RWPE1 (cell line): ENCODE measurements around the gene SMIM7.

Source experiments
- CTCF ChIA-PET: fragments of 350-600 bp; sonication (Branson Sonifier 250); formaldehyde crosslinking; extraction: SDS; loops from one replicate; lab custom pipeline; 2021; lab: Yijun Ruan, JAX
- POLR2A ChIA-PET: fragments of 400-600 bp; formaldehyde crosslinking; extraction: SDS; loops from one replicate; lab custom pipeline; 2020; ENCODE audit warnings: antibody characterized with exemption; ENCODE audit not compliant: low non-redundant PET; lab: Yijun Ruan, JAX
- DNase-seq: peaks from one replicate; pipeline ENCODE4 v3.0.0; 2012; ENCODE audit warnings: low spot score
- H3K27ac ChIP-seq: fragments of 450-650 bp; 2 replicates; pipeline ENCODE4 v1.5.1; 2017
- TF ChIP-seq, protein P1 (sequence below): fragments of 450-650 bp; conservative IDR thresholded peaks from 2 replicates; pipeline ENCODE4 v1.5.1; 2017; ENCODE audit warnings: low read depth, mild to moderate bottlenecking

The SMIM7 gene

DNA sequence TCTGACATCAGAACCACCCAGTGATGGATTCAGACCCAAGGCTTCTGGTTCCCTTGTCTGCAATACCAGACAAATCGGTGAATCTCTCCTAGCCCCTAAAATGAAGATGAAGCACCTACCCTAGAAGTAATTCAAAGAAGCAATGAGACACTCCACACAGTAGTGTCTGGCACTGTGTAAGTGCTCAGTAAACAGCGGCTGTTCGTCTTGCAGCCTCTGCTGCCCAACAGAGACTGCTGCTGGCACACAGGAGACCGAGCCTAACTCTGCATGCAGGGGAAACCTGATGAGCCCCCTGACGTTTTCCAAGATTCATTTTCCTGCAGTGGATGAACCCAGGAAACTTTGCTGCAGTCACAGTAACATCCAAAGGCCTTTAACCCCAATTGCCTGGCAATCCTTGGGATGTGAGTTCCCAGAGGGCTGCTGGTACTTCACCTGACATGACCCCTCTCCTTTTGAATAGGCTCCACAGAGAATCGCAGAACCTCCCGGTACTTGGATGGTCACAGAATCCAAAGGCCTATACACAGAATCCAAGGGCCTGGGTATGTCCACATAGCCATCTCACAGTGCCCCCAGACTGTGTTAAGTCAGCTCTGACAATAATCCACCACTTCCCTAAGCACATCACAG is 38.7 kb downstream of the SMIM7 start:
- H3K27ac ChIP-seq, result no peak overlapping the region
- POLR2A ChIA-PET, result no interaction called here
- TF ChIP-seq, protein P1, sequence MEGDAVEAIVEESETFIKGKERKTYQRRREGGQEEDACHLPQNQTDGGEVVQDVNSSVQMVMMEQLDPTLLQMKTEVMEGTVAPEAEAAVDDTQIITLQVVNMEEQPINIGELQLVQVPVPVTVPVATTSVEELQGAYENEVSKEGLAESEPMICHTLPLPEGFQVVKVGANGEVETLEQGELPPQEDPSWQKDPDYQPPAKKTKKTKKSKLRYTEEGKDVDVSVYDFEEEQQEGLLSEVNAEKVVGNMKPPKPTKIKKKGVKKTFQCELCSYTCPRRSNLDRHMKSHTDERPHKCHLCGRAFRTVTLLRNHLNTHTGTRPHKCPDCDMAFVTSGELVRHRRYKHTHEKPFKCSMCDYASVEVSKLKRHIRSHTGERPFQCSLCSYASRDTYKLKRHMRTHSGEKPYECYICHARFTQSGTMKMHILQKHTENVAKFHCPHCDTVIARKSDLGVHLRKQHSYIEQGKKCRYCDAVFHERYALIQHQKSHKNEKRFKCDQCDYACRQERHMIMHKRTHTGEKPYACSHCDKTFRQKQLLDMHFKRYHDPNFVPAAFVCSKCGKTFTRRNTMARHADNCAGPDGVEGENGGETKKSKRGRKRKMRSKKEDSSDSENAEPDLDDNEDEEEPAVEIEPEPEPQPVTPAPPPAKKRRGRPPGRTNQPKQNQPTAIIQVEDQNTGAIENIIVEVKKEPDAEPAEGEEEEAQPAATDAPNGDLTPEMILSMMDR, result no peak
- CTCF ChIA-PET, result no interaction called here
- no peak for DNase-seq

DNA sequence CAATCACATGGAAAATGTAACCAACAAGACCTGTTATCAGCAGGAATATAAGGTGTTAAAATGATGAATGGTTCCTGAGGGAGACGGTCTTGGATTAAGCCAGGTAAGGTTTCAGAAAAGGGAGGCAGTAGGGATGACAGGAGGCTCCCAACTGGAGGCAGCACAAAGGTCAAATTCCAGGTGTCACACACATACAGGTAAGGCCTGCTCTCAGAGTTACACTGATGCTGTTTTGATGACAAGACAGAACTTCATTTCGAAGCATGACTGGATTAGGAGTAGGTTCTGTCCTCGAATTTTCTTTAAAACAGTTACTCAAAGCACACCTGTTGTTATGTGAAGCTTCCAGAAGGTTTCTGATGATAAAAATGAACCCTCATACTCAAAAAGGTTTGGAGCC is 39.4 kb downstream of the SMIM7 start:
- TF ChIP-seq, protein P1, result no peak
- peak overlapping the region; percentile 30 for H3K27ac ChIP-seq
- DNase-seq, result no peak
- ChIA-PET POLR2A (interaction anchor here (0.6 kb wide), 1 partner anchor 11 kb away, joined by 3 read pairs; no protein-coding TSS in a partner anchor), CTCF (interaction anchor here (0.6 kb wide), 1 partner anchor 193 kb away, joined by 3 read pairs; no protein-coding TSS in a partner anchor)

DNA sequence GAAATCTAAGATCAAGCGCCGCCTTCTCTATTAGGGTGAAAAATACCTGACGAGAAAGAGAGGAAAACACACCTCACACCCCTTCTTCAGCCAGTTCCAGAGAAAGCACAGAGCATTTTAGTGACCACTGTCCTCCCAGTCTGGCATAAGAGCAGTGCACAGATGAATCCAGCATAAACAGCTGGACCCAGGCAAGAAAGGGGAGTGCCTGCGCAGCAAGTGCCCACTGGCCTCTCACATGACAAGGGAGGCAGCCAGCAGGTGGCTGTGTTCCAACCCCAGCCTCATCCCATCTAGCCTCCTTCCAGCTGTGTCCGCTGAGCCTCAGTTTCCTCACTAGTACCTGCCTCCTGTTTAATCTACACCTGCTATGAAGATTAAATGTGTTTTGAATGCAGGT is 39.9 kb downstream of the SMIM7 start:
- ChIA-PET POLR2A (interaction anchor here (0.6 kb wide), 1 partner anchor 10 kb away, joined by 3 read pairs; no protein-coding TSS in a partner anchor), CTCF (no interaction called here)
- TF ChIP-seq, protein P1, result no peak
- peak overlapping the region; percentile 30 for H3K27ac ChIP-seq
- DNase-seq, result no peak

DNA sequence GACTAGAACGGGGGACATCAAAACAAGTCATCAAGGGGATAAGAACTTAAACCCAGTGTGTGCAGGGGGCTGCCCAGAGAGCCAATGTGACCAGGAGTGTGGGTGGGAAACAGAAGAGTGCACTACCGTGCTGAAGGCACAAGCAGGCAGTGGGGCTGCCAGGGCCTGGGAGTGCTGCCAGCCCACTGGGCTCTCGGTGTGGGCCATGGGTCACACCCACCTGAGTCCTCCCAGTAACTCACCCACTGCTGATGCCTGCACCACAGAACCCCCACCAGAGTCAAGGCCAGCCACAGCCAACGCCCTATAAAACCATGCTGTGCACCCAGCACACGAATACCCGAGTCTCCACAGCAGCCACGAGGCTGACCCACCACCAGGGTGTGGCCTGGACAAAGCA is 40.5 kb downstream of the SMIM7 start:
- peak overlapping the region; percentile 30 for H3K27ac ChIP-seq
- ChIA-PET CTCF (no interaction called here), POLR2A (interaction anchor here (0.7 kb wide), 1 partner anchor 38 kb away, joined by 3 read pairs; no protein-coding TSS in a partner anchor)
- DNase-seq, result no peak
- TF ChIP-seq, protein P1, result no peak

DNA sequence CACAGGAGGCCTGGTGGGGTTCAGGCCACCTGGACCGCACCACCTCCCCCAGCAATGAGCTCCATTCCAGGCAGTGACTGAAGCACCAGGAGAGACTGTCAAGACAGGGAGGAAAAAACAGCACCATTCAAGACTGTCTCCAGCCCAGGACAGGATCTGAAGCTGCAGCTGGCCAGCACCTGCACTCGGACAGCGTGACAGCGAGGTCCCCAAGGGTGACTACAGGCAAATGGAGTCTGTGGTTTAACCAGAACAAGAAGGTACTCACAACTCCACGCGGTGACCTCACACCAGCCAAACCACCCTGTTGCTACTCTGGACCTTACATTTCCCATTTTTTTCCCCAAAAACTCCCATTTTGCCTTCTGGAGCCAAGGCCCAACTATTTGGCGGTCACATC is 41.7 kb downstream of the SMIM7 start:
- ChIA-PET CTCF (no interaction called here), POLR2A (no interaction called here)
- TF ChIP-seq, protein P1, result no peak
- no peak for DNase-seq
- H3K27ac ChIP-seq, result no peak overlapping the region

DNA sequence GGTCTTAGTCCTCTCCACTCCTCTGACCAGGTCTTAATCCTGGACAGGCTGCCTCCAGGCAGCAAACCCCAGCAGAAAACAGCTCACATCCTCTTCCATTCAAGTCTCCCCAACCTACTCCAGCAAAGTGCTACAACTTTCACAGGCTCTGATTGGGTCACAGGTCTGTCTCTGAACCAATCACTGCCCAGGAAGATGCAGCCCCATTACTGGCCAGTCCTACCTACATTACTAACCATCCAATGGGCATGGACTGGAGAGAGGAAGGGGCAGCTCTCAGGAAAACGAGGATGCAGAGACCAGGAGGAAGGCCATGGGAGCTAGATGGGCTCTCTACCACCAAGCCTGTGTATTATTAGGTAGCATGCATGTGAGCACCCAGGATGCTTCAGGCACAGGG is 44.1 kb downstream of the SMIM7 start:
- ChIA-PET CTCF (no interaction called here), POLR2A (no interaction called here)
- DNase-seq, result no peak
- H3K27ac ChIP-seq, result peak overlapping the region; percentile 22
- TF ChIP-seq, protein P1, result no peak
